GM12801 (cell line): ENCODE results near the gene C22orf39.

Source experiments
- CTCF ChIP-seq: IDR thresholded peaks from one replicate; pipeline ENCODE4 v1.5.1; 2011; ENCODE audit warnings: control low read depth; ENCODE audit not compliant: insufficient read length; ENCODE audit errors: extremely low read depth

Gene C22orf39

GRCh38 chr22:19419086-19419463, 28.4 kb downstream of the C22orf39 start:
- no peak for TF ChIP-seq CTCF

GRCh38 chr22:19412923-19413322, 34.6 kb downstream of the C22orf39 start:
- no peak for TF ChIP-seq CTCF

GRCh38 chr22:19412478-19412877, 35.0 kb downstream of the C22orf39 start:
- TF ChIP-seq CTCF: no peak

- TF ChIP-seq CTCF: no peak
Observed at GRCh38 chr22:19411690-19412045, 35.8 kb downstream of the C22orf39 start.

- no peak for TF ChIP-seq CTCF
Observed at GRCh38 chr22:19410941-19411689, 36.4 kb downstream of the C22orf39 start.

GRCh38 chr22:19407649-19408606, 39.6 kb downstream of the C22orf39 start:
- no peak for TF ChIP-seq CTCF

GRCh38 chr22:19406846-19407245, 40.7 kb downstream of the C22orf39 start:
- no peak for TF ChIP-seq CTCF
